Muscle of arm (tissue), 12 donors: ENCODE data around the gene TUBGCP5. TPM values are rescaled to one million over a fixed set of nuclear protein-coding genes. Genes with fewer than 3 reads are reported as not detected.

Experiments used
- DNase-seq: peaks from one replicate; pipeline ENCODE4 v3.0.0-alpha.2; 2013
- polyA plus RNA-seq, 12 donors: library from polyadenylated mRNA; unstranded; fragments of 120-200 nt; gene quantifications; one replicate each; pipeline ENCODE4 v1.2.1, GENCODE V29; 2013; ENCODE audit not compliant: insufficient read length in 12 of 12

TUBGCP5 gene
- polyA plus RNA-seq, 12 donors, result 9.7 to 31.5 (median 16.2) TPM; not detected in 1

DNA sequence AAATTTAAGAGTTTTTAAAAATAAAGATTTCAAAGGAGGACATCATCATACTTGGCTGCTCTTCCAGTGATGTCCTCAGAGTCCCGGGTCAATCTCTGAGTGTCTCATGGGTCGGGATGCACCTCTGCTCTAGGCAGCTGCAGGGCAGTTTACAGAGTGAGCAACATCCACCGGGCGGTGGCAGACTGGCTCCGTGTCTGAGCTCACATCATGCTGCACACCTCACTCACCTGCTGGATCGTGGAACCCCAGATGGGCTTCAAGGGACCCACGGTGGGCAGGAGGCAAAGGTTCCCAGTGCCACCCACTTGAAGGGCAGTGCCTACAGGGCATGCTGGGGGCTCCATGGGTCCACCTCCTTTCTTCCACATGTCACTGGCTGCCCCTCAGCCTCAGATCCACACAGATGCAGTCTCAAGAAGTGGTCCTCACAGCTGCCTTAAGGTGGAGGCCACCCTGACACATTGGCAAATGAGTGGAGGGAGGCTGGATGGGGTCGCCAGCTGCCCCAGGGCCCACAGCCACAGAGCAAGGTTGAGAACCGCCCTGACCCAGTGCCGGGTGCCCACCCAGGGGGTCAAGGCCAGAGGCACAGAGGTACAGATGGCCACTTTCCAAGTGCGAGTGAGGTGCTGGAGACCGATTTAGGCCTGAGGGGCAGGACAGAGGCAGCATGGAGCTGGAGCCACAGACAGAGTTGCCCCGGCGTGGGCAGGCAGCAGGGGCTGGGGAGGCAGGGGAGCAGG lies 84.4 kb downstream of the TUBGCP5 start:
- no peak for DNase-seq

DNA sequence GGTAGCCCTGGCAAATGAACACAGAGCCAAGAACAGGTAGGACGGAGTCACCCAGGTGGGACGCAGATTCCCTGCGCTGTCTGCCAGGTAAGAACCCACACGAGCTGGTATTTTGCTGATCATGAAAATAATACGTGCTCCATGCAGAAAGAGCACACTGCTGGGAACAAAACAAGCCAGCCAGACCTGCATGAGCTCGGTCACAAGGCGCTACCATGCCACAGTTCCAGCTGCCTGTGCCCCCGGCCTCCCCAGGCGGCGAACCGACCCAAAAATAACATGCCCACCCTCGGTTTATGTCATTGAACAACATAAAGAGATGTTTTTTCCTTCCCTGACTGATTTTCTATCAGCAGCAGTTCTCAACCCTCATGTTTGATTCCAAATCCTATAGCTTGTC lies 85.0 kb downstream of the TUBGCP5 start:
- no peak for DNase-seq

DNA sequence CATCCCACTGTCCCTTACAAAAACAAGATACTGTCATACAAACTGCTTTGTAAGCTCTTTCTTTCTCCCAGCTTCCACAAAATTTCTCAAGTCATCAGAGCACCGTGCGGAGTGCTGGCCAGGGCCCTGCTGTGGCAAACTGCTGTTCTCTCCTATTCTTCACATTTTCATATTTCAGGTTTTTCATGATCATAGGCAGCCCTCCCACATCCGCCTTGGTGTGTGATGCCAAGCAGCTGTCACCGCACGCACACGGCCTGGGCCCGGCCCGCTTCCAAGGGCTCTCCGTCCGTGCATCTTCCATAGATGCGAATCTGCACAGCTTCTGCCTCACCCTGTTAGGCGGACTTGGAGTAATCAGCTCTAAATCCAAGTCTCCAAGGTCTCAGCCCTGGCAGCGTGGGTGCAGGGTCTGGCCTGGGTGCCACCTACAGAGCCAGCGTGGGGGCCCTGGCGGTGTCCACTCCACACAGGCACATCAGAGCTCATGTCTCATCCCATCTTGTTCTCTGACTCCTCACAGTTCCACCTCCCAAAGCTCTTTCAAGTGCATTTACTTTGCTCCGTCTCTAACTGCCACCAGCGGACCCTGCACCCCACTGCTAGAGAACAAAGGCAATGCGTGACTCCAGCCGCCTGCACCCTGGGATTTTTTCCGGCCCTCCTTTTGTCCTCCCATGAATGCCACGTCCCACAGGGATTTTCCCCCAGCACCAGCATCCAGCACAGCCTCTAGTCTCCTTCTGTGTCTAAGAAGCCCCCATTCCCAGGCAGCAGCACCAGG lies 86.4 kb downstream of the TUBGCP5 start:
- no peak for DNase-seq

DNA sequence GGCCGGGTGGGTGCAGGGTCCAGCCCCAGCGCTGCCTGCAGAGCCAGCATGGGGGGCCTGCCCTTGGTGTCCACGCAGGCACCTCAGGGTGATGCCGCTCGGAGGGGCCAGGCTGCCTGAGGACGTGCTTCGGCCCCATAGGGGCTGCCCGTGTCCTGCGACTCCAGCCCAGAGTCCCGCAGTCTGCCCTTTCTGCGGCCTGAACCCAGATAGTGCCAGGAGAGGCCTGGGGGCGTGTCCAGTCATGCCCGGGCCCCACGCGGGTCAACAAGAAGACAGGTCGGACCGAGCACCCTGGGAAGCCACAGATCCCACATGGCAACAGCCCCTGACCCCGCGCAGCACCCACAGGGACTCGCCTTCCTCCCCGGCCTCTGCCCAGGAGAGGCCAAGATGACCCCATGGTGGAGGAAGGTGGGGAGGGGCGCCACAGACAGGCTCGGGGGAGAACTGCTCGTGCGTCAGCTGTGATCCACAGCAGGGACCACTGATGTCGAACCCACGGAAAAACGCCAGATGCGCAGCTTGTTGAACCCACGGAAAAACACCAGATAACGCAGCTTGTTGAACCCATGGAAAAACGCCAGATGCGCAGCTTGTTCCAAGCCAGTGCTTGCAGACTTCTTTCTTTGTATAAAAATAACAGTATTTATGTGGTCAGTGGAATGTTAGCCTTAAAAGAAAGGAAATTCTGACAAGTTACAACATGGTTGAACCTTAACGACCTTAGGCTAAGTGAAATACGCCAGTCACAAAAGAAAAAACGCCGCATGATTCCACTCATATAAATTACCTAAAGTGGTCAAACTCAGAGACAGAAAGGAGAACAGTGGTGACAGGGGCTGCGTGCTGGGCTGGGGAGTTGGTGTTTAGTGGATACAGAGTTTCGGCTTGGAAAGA lies 87.7 kb downstream of the TUBGCP5 start:
- DNase-seq, result no peak

DNA sequence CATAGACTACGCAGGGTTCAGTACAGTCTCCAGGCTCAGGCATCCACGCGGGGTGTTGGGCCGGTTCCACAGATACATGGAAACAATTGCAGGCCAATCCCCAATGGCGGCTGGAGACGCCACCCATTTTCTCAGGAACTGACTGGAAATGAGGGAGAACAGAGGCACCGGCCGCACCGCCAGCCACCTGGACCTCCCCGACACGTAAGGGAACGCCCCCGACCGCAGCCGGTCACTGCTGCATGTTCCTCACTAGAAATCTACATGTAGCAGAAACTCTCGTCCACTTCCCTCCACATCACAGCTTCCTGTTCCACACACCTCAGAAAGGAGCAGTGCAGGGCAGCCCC lies 88.4 kb downstream of the TUBGCP5 start:
- DNase-seq, result no peak

DNA sequence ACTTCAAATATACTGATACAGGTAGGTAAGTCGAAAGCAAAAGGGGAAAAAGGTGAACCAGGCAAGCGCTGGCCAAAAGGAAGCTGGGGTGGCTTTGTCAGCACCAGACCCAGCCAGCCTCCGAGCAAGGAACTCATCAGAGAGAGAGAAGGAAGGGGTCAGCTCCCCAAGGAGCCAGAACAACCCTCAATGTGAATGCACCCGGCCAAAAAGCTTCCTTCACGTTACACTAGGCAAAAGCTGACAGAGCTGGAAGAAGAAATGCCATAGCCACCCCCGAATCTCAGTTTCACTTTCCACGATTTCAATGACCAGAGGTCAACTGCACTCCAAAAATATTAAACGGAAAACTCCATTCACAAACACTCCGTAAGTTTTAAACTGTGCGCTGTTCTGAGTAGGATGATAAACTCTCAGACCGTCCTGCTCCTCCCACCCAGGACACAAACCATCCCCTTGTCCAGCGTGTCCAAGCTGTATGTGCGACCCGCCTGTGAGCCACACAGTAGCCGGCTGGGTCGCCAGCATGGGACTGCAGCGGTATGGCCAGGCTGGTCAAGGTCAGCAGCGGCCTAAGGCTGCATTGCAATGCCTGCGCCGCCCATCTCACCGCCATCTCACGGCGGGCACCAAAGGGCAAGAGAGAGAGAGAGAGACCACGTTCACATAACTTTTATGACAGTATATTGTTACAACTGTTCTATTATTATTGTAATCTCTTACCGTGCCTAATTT lies 88.9 kb downstream of the TUBGCP5 start:
- no peak for DNase-seq

Other genes starting within 250 kb of the TUBGCP5 start
- gene NIPA2, start 200.9 kb downstream of the TUBGCP5 start, polyA plus RNA-seq, result 10 to 100 TPM in 11 of 12 donors, not detected in 1; 30.3 to 50.1 (median 43.4) TPM
- gene CYFIP1, start 59.2 kb downstream of the TUBGCP5 start, polyA plus RNA-seq, result 10 to 100 TPM in 11 of 12 donors, not detected in 1; 45.7 to 86.4 (median 54.5) TPM
- under 1 TPM in 2 of 12 donors, not detected in 10; 0.07 to 0.08 TPM for gene GOLGA6L1, start 97.3 kb upstream of the TUBGCP5 start, polyA plus RNA-seq